HG03575 (cell line): ENCODE measurements around the gene PDCD1.
"Not testable (repeated sequence)": the region's sequence is repeated elsewhere in the genome, so short reads cannot be mapped to it uniquely, and the experiment has no call there.

Experiments
- ATAC-seq: cut with Tn5 transposase; IDR thresholded peaks from one replicate; pipeline ENCODE4 v1.9.1; 2021; ENCODE audit not compliant: unreplicated experiment, insufficient number of reproducible peaks, low FRiP score; ENCODE audit errors: extremely low read depth

The PDCD1 gene

DNA sequence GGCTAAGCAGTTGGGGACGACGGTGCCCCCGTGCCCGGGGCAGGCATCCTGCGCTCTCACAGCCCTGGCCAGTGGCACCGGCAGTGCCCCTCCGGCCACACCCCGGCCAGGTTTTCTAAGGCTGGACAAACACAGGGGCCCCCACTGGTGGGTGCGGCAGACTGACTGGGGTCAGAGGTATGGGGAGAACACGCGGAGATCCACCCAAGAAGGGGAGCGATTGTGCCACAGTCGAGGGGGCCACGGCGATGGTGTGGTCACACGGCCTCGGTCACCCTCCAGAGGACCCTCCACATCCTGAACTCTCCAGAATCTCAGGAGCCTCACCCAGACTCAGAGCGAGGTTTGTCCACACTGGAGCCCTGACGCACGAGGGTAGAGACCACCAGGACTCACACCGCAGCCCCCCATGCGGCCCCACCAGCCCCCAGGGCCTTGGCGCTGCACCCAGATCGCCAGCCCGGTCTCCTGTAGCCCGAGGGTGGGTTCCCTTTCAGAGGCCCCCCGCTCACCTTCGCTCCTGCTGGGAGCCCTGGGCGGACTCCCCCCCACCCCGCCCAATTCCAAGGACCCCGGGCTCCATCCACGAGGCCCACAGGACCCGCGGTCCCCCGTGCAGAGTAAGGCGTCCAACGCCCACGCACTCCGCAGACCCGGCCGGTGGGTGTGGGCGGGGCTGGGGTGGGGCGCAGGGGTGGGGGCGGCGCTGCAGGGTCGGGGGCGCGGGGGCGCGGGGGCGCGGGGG lies 15.2 kb downstream of the PDCD1 start:
- ATAC-seq = no peak

DNA sequence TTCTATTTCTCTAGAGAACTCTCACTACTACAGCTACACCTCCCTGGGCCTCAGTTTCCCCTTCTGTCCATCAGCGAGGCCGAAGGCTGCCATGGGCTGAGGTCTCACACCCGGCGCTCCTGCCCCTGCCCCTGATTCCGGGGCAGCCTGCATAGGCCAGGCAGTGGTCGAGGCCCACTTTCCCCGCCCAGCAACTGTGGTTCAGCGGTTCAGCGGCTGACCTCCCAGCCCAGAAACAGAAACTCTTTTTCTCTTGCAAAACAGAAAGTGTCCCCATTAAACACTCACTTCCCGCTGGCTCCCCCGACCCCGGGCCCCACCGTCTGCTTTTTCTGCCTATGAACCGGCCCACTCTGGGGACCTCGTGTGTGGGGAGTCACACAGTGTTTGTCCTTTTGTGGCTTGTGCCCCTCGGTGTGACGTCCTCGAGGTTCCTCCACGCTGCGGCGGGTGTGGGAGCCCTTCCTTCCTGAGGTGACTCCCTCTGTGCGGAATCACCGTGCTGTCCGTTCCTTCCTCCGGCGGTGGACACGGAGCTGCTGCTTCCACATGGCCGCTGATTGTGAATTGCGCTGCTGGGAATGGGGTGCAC lies 16.0 kb downstream of the PDCD1 start:
- no peak for ATAC-seq

DNA sequence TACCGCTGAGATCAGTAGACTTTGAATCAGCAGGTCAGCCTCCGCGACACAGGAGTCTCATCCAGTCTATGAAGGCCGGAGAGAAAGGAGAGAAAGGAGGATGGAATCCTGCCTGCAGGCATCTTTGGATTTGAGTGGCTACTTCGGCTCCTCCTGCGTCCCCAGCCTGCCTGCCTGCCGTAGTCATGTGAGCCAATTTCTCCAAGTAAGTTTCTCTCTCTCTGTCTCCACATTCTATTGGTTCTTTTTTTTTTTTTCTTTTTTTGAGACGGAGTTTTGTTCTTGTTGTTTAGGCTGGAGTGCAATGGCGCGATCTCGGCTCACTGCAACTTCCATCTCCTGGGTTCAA lies 16.7 kb downstream of the PDCD1 start:
- ATAC-seq = no peak

DNA sequence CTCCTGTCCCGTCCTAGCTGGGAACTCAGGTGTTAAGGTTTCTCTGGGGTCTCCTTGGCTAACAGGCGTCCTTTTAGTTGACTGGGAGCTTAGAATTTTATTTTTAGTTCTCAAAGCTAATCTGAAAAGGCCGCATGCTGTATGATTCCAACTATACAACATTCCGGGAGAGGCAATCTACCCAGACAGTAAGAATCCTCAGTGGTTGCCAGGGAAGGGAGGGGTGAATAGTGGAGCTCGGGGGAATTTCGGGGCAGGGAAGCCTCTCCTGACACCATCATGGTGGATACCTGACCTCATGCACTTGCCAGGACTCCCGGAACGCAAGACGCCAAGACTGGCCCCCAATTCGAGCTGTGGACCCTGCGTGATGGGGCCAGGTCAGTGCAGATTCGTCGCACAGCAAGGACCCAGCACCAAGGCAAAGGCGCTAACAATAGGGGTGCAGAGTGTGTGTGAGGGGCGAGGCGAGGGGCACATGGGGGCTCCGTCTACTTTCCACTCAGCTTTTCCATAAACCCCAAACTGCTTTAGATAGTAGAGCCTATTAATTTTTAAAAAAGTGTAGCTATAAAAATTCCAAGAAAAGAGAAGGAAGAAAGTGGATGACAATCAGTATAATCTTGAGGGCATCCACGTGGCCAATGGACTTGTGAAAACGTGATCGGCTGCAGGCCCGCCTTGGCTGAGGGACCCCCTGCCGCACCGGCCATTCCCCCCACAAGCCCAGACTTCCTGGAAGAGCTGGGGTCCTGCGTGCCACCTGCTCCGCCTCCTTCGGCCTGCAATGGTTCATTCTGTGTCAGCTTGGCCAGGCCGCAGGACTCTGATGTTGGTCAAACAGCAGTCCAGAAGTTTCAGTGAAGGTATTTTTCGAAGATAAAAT lies 17.3 kb downstream of the PDCD1 start:
- ATAC-seq = no peak

DNA sequence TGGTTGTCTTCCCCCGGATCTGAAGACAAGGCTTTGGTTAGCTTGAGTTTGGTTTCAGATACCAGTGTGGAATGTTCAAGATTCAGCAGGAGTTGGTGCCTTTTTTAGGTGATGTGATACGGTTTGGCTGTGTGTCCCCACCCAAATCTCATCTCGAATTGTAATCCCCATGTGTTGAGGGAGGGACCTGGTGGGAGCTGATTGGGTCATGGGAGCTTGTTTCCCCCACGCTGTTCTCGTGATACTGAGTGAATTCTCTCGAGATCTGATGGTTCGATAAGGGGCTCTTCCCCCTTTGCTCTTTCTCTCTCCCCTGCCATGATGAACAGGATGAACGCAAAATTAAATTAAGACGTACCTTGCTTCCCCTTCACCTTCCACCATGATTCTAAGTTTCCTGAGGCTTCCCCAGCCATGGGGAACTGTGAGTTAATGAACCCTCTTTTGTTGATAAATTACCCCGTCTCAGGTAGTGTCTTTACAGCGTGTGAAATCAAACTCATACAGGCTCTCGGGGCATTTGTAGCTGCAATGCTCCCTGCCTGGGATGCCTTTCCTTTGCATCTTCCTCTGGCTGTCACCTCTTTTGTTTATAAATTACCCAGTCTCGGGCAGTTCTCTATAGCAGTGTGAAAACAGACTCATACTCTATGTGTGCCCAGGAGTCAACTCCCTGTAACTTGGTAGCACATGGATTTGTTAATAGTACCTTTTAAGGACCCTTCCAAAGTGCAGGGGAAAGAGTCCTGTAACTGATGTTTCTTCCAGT lies 21.3 kb downstream of the PDCD1 start:
- ATAC-seq = no peak

DNA sequence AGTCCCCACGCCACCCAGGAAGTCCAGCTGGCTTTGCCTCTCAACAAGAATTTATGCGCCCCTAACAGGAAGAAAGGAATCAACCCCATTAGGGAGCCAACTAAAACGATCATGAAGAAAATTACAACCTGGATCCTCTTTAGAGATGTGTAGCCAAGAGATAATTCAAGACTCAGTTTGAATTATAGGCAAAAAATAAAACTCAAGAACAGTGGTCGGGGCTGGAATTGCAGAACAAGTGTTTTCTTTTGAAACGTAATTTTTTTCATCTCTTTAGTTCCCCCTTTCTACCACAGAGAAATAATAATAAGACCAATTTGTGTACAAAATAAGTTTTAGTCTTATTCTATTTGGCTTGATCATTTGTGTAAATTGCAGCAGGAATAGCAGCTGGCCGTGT lies 22.4 kb downstream of the PDCD1 start:
- no peak for ATAC-seq

DNA sequence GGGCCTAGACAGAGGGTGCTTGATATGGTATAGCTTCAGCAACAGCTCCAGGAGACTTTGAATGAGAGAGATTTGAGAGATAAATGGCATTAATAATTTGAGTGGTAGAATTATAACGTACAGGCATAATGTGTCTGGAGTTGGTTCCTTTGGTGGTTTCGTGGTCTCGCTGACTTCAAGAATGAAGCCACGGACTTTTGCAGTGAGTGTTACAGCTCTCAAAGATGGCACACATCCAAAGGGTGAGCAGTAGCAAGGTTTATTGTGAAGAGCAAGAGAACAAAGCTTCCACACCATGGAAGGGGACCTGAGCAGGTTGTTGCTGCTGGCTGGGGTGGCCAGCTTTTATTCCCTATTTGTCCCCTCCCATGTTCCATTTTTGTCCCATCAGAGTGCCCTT lies 23.1 kb downstream of the PDCD1 start:
- ATAC-seq = no peak

DNA sequence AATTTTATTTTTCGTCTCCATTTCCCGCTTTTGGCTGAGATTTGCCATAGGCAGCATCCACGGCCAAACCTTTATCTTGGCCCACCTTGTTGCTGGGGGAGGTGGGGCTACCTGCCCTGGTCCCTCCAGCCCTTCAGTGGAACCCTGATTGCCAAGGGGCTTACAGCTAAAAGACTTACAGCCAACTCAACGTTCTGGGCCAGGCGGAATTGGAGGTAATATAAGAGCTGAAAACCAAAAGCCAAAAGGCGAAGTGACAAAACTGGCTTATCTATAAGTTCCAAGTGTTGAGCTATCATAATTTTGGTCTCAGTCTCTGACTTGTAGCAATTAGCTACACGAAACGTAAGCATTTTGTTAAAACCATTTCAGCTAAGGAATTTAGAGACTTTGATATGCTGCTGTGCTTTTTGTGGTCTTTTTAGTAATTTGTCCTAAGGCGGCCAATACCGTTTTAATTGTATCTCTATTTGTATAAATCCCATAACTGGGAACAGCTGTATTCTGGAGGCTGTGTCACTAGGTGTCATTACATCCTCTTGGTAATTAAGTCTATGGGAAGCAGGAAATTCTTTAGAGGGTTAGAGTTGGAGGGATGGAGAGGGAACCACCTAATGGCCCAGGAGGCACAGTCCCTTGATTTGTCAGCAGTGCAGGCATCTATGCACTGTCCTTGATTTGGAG lies 24.0 kb downstream of the PDCD1 start:
- no peak for ATAC-seq

DNA sequence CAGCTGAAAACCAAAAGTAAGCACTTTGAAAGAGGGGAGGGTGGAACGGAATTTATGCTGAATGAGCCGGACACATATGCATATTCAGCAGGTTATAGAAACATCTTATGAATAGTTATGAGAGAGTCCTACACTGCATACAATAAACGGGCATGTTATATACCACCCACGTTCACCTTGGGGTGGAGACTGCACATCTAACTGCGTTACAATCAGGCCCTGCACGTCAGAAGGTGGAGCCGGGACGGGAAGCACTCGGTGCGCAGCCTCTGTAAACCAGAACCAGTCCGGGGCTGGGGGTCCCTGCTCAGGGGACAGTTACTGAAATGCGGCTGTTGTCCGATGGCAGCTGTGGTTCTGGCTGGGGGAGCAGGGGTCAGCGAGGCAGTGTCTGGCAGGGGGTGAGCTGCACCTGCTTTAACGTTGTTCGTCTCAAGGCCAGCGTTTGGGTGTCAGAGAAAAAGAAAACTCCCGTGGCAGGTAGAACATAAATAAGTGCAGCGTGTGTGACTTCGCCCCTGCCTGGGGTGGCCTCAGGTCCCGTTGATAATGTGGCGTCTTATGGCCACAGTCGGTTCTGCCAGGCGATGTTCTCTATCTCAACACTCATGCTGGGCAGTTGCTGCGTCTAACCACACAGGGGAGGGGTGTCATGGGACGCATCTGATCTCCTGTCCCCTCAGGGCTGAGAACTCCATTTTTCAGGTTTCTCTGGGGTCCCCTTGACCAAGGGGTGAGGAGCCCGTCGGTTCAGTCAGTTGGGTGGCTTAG lies 24.8 kb downstream of the PDCD1 start:
- not testable (repeated sequence) for ATAC-seq

DNA sequence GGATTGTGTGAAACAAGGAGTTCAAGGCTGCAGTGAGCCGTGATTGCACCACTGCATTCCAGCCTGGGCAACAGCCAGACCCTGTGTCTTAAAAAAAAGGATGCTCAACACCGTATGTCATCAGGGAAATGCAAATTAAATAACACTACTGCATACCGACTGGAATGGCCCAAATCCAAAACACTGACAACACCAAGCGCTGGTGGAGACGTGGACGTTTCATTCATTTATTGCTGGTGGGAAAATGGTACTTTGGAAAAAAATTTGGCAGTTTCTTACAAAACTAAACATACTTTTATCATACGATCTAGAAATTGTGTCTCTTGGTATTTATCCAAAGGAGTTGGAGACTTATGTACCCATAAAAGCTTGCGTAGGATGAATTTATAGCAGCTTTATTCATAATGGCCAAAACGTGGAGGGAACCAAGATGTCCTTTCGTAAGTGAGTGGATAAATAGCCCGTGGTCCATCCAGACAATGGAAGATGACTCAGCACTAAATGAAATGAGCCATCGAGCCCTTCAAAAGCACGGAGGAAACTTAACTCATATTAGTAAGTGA lies 25.5 kb downstream of the PDCD1 start:
- ATAC-seq = no peak

DNA sequence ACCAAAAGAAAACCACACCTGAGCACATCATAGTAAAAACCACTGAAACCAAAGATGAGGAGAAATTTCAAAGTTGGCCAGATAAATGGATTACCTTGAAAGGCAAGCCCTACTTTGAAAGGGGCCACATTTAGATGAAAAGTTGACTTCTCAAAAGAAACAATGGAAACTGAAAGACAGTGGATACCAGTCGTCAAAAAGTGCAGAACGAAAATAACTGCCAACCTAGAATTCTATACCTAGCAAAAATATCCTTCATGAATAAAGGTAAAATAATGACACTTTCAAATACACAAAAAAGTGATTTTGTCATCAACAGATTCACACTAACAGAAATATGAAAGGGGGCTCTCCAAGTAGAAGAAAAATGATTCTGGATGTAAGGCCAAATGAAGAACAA lies 31.3 kb downstream of the PDCD1 start:
- ATAC-seq = no peak

DNA sequence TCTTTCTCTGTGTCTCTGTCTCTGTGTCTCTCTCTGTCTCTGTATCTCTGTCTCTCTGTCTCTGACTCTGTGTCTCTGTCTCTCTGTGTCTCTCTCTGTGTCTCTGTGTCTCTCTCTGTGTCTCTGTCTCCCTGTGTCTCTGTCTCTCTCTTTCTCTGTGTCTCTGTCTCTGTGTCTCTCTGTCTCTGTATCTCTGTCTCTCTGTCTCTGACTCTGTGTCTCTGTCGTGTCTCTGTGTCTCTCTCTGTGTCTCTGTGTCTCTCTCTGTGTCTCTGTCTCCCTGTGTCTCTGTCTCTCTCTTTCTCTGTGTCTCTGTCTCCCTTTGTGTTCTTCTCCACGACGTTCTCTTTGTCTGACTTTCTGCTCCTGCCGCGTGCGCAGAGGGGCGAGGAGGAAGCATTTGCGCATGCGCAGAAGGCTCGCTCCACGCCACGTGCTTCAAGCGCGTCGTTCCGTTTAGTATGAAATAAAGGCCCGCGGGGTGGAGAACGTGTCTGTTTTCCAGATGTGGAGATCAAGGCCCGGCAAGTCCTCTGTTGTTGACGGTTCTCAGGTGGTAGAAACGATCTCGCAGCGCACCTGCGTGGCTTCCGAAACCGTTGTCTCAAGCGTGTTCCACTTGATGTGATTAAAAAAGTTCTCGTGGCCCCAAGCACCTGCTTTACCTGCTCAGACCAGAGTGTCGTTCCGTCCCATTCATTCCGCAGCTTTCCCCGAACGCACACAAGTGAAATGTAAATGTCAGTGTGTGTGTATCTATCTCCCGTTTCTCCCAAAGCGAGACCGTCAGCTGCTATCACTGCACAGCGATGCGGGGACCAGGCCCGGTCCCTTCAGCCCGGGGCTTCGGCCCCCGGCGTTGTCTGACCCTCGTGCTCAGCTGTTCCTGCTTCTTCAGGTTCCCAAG lies 34.9 kb downstream of the PDCD1 start:
- not testable (repeated sequence) for ATAC-seq

DNA sequence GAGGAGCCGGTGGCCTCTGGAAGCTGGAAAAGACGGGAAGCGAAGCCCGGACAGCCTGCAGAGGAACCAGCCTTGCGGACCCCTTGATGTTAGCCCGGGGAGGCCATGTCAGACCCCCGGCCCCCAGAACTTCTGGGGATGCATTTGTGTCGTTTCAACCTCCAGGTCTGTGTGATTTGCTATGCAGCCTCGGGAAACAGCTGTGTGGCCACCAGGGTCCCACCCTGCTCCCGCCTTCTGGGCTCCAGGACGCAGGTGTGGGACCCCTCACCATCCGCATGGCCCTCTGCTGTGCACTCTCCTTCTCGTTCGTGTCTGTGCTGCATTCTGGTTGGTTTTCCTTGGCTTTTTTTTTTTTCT lies 36.5 kb downstream of the PDCD1 start:
- no peak for ATAC-seq

DNA sequence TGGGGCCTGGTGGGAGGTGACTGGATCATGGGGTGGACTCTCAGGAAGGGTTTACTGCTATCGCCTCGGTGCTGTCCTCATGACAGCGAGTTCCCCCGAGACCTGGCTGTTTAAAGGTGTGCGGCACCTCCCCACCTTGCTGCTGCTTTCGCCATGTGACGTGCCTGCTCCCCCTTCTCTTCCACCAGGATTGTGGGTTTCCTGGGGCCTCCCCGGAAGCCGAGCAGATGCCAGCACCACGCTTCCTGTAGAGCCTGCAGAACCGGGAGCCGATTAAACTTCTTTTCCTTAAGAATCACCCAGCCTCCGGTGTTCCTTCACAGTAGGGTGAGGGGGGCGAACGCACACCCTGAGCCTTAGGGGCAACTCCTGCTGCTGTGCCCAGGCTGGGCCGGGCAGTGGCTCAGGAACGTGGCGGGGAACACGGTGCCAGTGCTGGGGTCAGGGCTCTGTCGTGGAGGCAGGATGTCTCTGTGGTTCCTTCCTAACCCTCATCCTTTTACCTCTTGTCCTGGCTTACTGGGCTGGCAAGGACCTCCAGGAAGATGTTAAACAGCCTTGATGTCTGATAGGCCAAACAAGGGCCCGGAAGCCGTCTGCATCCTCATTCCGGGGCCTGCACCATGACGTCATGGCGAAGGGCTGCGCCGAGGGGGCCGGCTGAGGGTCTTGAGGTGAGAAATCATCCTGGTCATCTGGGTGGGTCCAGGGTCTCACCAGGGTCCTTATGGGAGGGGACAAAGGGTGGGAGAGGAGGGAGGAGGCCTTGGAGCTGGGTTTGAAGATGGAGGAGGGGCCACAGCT lies 37.0 kb downstream of the PDCD1 start:
- no peak for ATAC-seq

DNA sequence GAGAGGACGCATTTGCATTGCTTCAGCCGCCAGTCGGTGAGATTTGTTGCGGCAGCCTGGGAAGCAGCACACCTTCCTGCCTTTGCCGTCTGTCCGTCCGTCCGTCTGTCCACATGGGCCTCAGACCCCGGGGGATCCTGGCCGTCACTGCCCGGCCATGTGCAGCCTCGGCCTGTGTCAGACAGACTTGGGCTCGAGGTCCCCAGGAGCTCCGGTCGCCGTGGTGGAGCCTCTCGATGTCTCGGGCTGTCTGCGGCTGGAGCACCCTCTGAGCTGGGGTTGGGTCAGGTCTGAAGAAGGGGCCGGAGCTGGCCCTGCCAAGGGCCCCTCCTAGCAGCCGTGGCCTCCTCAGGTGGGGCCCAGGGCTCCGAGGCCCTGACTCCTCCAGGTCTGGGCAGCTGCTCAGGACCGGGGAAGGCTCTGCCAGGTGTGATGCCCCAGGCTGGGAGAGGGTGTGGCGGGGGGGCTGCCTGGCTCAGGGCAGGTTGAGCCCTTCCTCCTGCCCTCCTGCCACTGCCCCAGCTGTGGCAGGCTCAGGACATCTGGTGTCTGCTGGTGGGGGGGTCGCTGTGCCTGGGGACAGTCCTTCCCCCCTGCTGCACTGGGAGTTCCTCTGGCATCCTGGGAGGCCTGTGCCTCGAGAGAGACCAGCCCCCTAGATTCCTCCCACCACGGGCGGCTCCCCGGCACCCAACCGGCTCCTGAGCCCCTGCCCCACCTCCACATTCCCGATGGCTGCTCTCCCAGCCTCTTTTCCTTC lies 37.9 kb downstream of the PDCD1 start:
- no peak for ATAC-seq
